OCI-LY7 (cell line): ENCODE data around the gene COL13A1. TPM values are rescaled to one million over a fixed set of nuclear protein-coding genes. Genes with fewer than 3 reads are reported as not detected.

Experiments used
- BruUV-seq: library from RNA; stranded (reverse); fragments of 400-500 nt; replicated peaks from 2 replicates; lab custom pipeline; 2021; lab: Mats Ljungman, UMichigan
- CTCF ChIA-PET: fragments of 300-600 bp; sonication (Branson Sonifier 250); formaldehyde crosslinking; loops from one replicate; lab custom pipeline; 2022; ENCODE audit warnings: antibody characterized with exemption; ENCODE audit not compliant: unreplicated experiment; lab: Charles Lee
- POLR2A ChIA-PET: fragments of 300-600 bp; sonication (Branson Sonifier 250); formaldehyde crosslinking; loops from one replicate; lab custom pipeline; 2022; ENCODE audit warnings: antibody characterized with exemption; lab: Charles Lee
- DNase-seq: peaks from one replicate; pipeline ENCODE4 v3.0.0-alpha.2; 2015; ENCODE audit warnings: low spot score
- H2AFZ ChIP-seq: fragments of 200-600 bp; sonication (generic), shearing (Covaris generic); 2 replicates; pipeline ENCODE4 v1.6.1; 2014; ENCODE audit warnings: mild to moderate bottlenecking, antibody characterized with exemption, low read length, moderate library complexity
- H3K27ac ChIP-seq: fragments of 200-600 bp; sonication (generic); 2 replicates; pipeline ENCODE4 v1.5.1; 2014; ENCODE audit warnings: mixed run types, low read depth, mild to moderate bottlenecking, moderate library complexity, low read length, inconsistent platforms; ENCODE audit not compliant: poor library complexity, severe bottlenecking
- H3K36me3 ChIP-seq: fragments of 200-600 bp; sonication (generic); 2 replicates; pipeline ENCODE4 v1.6.1; 2014; ENCODE audit warnings: mild to moderate bottlenecking, antibody characterized with exemption, low read length, moderate library complexity, mixed read lengths; ENCODE audit not compliant: insufficient read depth
- H3K4me1 ChIP-seq: fragments of 200-600 bp; sonication (generic); 2 replicates; pipeline ENCODE4 v1.5.1; 2014; ENCODE audit warnings: mild to moderate bottlenecking, low read length; ENCODE audit not compliant: insufficient read depth, poor library complexity, severe bottlenecking
- H3K4me2 ChIP-seq: fragments of 200-600 bp; sonication (generic); 2 replicates; pipeline ENCODE4 v1.6.1; 2014; ENCODE audit warnings: mild to moderate bottlenecking, low read length
- H3K4me3 ChIP-seq: fragments of 200-600 bp; sonication (generic); 2 replicates; pipeline ENCODE4 v1.5.1; 2014; ENCODE audit warnings: mild to moderate bottlenecking, low read depth, low read length; ENCODE audit not compliant: poor library complexity, severe bottlenecking
- H3K79me2 ChIP-seq: fragments of 200-600 bp; sonication (generic); 2 replicates; pipeline ENCODE4 v1.6.1; 2016; ENCODE audit warnings: low read depth, mild to moderate bottlenecking, low read length, moderate library complexity, mixed read lengths; ENCODE audit not compliant: insufficient read depth
- H3K9me2 ChIP-seq: fragments of 200-600 bp; sonication (generic); 2 replicates; pipeline ENCODE4 v1.6.1; 2016; ENCODE audit warnings: mild to moderate bottlenecking, low read length, mixed read lengths; ENCODE audit not compliant: insufficient read depth
- H3K9me3 ChIP-seq: fragments of 200-600 bp; sonication (generic); 2 replicates; pipeline ENCODE4 v1.6.1; 2014; ENCODE audit warnings: mild to moderate bottlenecking, mixed run types, low read length, mixed read lengths
- H4K20me1 ChIP-seq: fragments of 200-600 bp; sonication (generic); 2 replicates; pipeline ENCODE4 v1.6.1; 2014; ENCODE audit warnings: mild to moderate bottlenecking, antibody characterized with exemption, low read length, moderate library complexity, mixed read lengths; ENCODE audit not compliant: insufficient read depth
- EZH2phosphoT487 ChIP-seq: fragments of 200-600 bp; sonication (generic); IDR thresholded peaks from 2 replicates; pipeline ENCODE4 v1.6.1; 2018; ENCODE audit warnings: low read depth, borderline replicate concordance, mild to moderate bottlenecking, mixed run types, antibody characterized with exemption, low read length, moderate library complexity, mixed read lengths
- intact Hi-C: fragments of 100-400 bp; cut with micrococcal nuclease; formaldehyde crosslinking; loops from one replicate; pipeline ENCODE4 v1.10.0; 2022; ENCODE audit not compliant: unreplicated experiment
- total RNA-seq, 2 experiments: library from RNA; depleted of rRNA in 1 of 2; stranded (reverse); fragments of >200 nt in 1 of 2; shearing (Covaris generic) in 1 of 2; gene quantifications; 2 replicates each; pipeline ENCODE4 v1.2.3, GENCODE V29; 2014 to 2022
- TF ChIP-seq, protein P1 (sequence below): fragments of 200-600 bp; sonication (generic); conservative IDR thresholded peaks from 2 replicates; pipeline ENCODE4 v1.5.1; 2014; ENCODE audit warnings: mild to moderate bottlenecking, antibody characterized with exemption, low read length, moderate library complexity, mixed read lengths

COL13A1 gene
- total RNA-seq, 2 experiments from 2014 or later, result 0.06 TPM; not detected in 1

DNA sequence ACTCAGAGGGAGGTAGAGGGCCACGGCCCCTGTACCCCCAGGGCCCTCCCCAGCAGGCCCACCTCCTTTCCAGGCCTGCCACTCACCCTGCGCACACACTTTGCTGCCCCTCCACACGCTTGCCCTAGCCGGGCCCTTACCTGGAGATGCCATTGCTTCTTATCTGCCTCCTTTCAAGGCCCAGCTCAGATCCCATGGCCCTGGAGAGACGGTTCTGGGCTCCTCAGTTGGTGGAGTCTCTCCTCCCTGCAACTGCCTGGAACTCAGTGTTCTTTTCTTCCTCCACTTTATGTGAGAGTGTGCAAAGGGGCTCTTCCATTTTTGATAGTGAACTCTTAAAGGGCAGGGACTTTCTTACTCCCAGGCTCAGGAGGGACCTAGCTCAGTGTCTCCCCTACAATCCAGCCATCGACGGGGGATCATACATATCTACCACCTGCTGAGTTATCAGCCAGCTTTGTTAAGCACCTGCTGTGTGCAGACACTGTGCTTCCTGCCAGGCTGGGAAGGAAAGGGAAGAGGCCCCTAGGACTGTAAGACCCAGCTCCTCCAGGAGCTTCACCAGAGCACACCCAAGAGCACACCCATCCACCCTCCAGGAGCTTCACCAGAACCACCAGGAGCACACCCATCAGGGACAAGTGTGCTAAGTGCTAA lies 161.6 kb downstream of the COL13A1 start:
- H3K4me2 ChIP-seq, result peak overlapping the region; percentile 53
- CTCF ChIA-PET, result interaction anchor here (0.7 kb wide), 1 partner anchor 9 kb away, joined by 3 read pairs; no protein-coding TSS in a partner anchor
- H3K9me3 ChIP-seq, result no peaks in the 10 kb centered on the region
- BruUV-seq, result no TSS peak
- no peaks in the 10 kb centered on the region for H3K36me3 ChIP-seq
- H4K20me1 ChIP-seq, result no peaks in the 10 kb centered on the region
- peaks cover 47% of the 10 kb centered on the region for H3K4me1 ChIP-seq
- TF ChIP-seq EZH2phosphoT487, result no peak
- TF ChIP-seq, protein P1, sequence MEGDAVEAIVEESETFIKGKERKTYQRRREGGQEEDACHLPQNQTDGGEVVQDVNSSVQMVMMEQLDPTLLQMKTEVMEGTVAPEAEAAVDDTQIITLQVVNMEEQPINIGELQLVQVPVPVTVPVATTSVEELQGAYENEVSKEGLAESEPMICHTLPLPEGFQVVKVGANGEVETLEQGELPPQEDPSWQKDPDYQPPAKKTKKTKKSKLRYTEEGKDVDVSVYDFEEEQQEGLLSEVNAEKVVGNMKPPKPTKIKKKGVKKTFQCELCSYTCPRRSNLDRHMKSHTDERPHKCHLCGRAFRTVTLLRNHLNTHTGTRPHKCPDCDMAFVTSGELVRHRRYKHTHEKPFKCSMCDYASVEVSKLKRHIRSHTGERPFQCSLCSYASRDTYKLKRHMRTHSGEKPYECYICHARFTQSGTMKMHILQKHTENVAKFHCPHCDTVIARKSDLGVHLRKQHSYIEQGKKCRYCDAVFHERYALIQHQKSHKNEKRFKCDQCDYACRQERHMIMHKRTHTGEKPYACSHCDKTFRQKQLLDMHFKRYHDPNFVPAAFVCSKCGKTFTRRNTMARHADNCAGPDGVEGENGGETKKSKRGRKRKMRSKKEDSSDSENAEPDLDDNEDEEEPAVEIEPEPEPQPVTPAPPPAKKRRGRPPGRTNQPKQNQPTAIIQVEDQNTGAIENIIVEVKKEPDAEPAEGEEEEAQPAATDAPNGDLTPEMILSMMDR, result no peak
- POLR2A ChIA-PET, result interaction anchor here (0.7 kb wide), 1 partner anchor 1323 kb away, joined by 3 read pairs; no protein-coding TSS in a partner anchor
- DNase-seq, result peak; percentile 55
- H2AFZ ChIP-seq, result peak overlapping the region; percentile 62; the same call in 1 of the 2 replicates
- intact Hi-C loops, result no loop called here
- no peaks in the 10 kb centered on the region for H3K79me2 ChIP-seq
- H3K9me2 ChIP-seq, result no peaks in the 10 kb centered on the region
- peak overlapping the region; percentile 6 for H3K4me3 ChIP-seq
- H3K27ac ChIP-seq, result peak overlapping the region; percentile 26

DNA sequence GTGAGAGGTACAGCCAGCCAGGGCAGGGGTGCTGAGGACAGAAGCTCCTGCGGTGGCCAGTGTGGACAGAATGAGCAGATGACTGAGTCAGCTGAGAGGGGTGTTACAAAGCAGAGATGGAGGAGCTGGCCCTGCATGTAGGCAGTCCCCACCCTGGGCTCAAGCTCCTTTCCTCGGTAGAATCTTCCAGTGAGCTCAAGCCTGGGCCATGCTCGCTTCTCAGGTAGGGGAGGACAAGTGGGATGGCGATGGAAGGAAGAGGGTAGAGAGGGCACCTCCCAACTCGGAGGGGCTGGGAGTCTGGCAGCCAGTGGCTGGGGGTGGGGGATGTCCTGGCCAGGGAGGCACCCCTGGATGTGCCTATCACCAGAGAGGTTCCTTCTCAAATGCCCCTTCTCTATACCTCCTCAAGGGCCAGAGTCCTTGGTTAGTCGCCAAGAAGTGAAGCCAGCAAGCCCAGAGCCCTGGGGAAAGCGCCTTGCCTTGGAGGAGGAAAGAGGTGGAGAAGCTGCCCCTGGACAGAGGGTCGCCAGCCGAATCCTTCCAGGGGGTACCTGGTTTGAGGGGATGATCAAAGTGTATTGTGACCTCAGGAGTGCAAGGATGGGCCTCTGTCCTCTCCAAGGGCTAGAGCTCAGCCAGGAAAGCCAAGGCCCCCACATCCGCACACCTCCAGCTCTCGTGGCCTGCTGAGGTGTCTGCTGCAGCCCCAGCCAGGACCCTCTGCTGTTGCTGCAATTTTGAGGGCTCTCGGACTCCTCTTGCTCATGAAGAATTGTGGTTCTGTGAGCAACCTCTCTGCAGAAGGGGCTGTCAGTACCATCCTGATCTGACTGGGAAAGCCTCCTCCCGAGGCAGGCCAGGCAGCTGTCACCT lies 162.4 kb downstream of the COL13A1 start:
- Histone ChIP-seq H4K20me1 (no peaks in the 10 kb centered on the region), H3K4me1 (peaks cover 42% of the 10 kb centered on the region), H2AFZ (no peak overlapping the region; the same call in 1 of the 2 replicates), H3K79me2 (no peaks in the 10 kb centered on the region), H3K9me2 (no peaks in the 10 kb centered on the region), H3K9me3 (no peaks in the 10 kb centered on the region), H3K4me2 (peak overlapping the region; percentile 53), H3K27ac (no peak overlapping the region), H3K4me3 (no peak overlapping the region), H3K36me3 (no peaks in the 10 kb centered on the region)
- ChIA-PET CTCF (no interaction called here), POLR2A (interaction anchor here (0.7 kb wide), 1 partner anchor 1322 kb away, joined by 3 read pairs; no protein-coding TSS in a partner anchor)
- DNase-seq, result no peak
- no TSS peak for BruUV-seq
- TF ChIP-seq EZH2phosphoT487, result no peak
- TF ChIP-seq, protein P1, result no peak
- intact Hi-C loops, result no loop called here
